NB4 (cell line): Measurements from ENCODE around the gene CLN5.

Experiments
- CTCF ChIP-seq: IDR thresholded peaks from one replicate; pipeline ENCODE4 v1.5.1; 2012; ENCODE audit warnings: low read depth, low read length
- MAX ChIP-seq: IDR thresholded peaks from 2 replicates; pipeline ENCODE4 v1.6.1; 2011; ENCODE audit warnings: low read depth, low read length

GRCh38 chr13:76942363-76942762, 49.5 kb upstream of the CLN5 start:
- no peak for TF ChIP-seq CTCF
- TF ChIP-seq MAX, result no peak
